ENCODE data around the gene TCF25.

The TCF25 gene

GRCh38 chr16:89843409-89844350 lies 29.7 kb upstream of the TCF25 start:
- in situ Hi-C loops (cut with MboI; ENCODE audit: low sequenced_read_pairs) = no loop called here

DNA sequence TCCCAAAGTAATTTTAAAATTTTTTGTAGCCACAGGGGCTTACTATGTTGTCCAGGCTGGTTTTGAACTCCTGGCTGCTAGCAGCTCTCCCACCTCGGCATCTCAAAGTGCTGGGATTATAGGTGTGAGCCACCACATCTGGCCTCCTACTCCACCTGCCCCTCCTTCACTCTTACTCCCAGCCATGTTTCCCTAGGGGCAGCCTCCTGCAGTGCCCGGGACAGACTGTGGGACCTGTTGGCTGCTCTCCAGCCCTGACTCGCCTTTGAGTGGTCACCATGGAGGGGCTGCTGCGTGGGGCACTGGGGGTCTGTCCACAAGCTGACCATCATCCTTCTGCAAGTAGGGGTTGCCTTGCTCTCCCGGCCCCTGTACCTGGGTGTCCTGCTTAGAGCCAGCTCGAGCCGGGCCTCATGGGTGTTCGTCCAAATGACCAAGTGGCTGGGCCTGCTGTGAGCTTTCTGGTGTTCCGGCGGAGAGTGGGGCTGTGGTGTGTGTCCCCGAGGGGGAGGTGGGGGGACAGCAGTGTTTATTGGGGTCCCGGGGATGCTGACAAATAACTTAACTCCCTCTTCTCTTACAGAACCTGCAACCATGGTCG lies 28.6 kb upstream of the TCF25 start:
- in situ Hi-C loops (cut with MboI; ENCODE audit: low sequenced_read_pairs) = no loop called here

- in situ Hi-C loops (cut with MboI; ENCODE audit: low sequenced_read_pairs) = no loop called here
Measured at GRCh38 chr16:89845417-89845816, 28.0 kb upstream of the TCF25 start.

DNA sequence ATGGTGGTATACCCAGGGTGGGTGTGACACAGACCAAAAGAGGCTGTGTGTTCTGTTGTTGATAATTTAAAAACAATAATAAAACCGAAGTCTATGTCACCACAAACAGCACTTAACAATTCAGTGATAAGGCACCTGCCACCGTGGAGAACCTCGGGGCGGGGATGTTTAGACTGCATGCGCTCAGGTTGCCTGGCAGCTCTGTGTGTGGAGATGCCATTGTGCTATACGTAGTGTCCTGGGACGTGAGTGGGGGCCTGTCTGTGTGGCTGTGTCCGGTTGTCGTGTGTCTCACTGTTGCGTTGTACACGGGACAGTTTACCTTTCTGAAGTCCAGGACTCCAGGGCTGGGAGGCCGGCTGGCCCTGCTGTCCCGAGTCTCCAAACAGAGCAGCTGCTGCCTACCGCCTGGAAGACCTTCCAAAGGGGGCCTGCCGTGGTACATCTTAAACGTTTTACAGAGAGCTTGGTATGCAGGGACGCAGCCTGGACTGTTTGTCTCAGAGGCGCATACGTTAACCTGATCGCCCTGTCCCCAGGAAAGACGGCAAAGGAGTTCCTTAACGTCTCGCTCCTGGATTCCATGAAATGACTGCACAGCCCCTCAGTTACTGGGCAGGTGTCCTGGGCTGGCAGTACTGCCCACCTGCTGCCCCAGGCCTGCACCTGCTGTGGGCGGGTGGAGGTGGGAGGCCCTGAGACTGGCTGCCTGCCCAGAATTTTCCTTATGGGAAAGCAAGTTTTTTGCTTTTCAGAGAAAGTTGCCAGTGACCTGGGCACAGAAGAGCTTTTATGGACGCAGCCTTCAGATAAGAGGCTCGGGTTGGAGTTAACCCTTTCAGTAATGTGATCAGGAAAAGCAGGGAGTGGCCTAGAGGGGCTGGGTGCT lies 26.1 kb upstream of the TCF25 start:
- in situ Hi-C loops (cut with MboI; ENCODE audit: low sequenced_read_pairs) = no loop called here

- in situ Hi-C loops (cut with MboI; ENCODE audit: low sequenced_read_pairs) = no loop called here
Measured at GRCh38 chr16:89847940-89848297, 25.5 kb upstream of the TCF25 start.

- in situ Hi-C loops (cut with MboI; ENCODE audit: low sequenced_read_pairs) = no loop called here
Measured at GRCh38 chr16:89848974-89849373, 24.4 kb upstream of the TCF25 start.

GRCh38 chr16:89853306-89853993 lies 19.9 kb upstream of the TCF25 start:
- in situ Hi-C loops (cut with MboI; ENCODE audit: low sequenced_read_pairs) = no loop called here

DNA sequence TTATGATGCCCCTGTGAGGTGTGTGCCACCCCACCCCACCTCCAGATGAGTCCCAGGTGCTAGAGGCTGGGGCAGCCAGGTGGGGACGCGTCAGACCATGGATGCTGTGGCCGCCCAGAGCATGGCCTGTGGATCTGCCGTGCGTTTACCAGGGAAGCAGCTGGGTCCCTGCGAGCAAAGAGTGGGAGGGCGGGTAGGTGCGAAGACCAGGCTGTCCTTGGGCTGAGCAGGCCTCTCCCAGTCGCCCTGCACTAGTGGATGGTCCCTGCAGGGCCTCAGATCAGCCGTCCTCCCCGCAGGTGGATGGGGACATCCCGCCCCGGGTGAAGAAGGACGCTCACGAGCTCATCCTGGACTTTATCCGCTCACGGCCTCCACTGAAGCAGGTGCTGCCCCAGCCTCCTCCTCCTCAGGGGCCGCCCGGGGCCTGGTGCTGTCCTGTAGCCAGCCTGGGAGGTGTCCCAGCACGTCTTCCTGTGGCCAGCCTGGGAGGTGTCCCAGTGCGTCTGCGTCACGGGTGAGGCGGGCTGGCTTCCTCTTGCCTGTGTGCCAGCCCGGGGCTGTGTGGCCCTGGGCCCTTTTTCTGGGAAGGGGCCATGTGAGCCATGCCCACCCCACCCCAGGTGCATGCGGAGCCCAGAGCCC lies 18.0 kb upstream of the TCF25 start:
- in situ Hi-C loops (cut with MboI; ENCODE audit: low sequenced_read_pairs) = no loop called here

GRCh38 chr16:89855986-89856385 lies 17.4 kb upstream of the TCF25 start:
- in situ Hi-C loops (cut with MboI; ENCODE audit: low sequenced_read_pairs) = no loop called here

GRCh38 chr16:89858973-89859614 lies 14.3 kb upstream of the TCF25 start:
- in situ Hi-C loops (cut with MboI; ENCODE audit: low sequenced_read_pairs) = no loop called here

DNA sequence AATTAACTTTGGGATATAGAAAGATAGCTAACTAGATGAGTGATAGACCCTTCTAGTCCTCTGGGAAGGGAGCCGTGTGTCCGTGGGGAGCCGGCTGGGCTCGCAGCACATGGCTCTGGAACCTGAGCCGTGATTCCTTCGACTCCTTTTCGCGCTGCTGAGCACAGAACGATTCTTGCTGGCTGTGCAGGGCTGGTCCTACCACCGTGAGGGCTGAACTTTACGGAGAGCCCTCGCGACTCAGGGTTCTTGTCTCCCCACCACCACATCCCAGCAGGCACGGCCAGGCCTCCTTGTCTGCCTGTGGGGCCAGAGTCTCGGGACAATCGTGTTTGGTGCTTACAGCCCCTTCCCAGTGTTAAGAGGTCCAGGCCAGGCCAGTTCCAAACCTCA lies 13.8 kb upstream of the TCF25 start:
- in situ Hi-C loops (cut with MboI; ENCODE audit: low sequenced_read_pairs) = no loop called here

GRCh38 chr16:89860747-89861304 lies 12.6 kb upstream of the TCF25 start:
- in situ Hi-C loops (cut with MboI; ENCODE audit: low sequenced_read_pairs) = no loop called here

GRCh38 chr16:89861648-89862047 lies 11.7 kb upstream of the TCF25 start:
- in situ Hi-C loops (cut with MboI; ENCODE audit: low sequenced_read_pairs) = no loop called here

- in situ Hi-C loops (cut with MboI; ENCODE audit: low sequenced_read_pairs) = no loop called here
Measured at GRCh38 chr16:89862732-89863131, 10.7 kb upstream of the TCF25 start.

GRCh38 chr16:89863741-89864526 lies 9.5 kb upstream of the TCF25 start:
- in situ Hi-C loops (cut with MboI; ENCODE audit: low sequenced_read_pairs) = no loop called here

DNA sequence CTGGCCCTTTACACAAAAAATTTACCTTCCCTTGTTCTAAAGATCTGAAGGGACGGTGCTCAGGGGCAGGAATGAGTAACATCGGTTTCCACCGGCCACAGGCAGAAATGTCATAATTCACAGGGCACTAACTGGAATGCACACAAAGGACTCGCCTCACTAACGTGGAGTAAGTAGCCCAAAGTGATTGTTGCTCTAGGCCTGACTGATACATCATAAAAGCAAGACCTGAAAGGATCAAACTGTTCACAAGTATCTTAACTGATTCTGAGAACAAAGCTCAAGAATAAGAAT lies 8.9 kb upstream of the TCF25 start:
- in situ Hi-C loops (cut with MboI; ENCODE audit: low sequenced_read_pairs) = no loop called here

DNA sequence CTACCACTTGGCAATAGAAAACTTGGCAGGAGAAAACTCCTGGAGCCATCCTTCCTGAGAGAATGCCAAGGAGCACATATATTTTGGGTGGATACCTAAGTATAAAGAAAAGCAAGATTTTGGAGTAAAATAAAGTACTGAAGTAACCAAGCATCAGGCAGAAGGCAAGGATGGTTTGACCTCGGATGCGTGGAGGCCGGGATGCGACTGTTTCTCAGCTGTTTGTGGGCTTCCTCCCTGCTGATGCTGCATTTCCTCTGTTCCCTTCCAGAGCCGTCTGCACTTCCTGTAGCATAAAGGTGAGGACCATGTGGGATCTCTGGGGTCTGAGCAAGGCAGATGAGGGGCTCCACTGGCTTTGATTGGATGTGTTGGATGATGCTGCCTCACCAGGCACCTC lies 5.5 kb upstream of the TCF25 start:
- in situ Hi-C loops (cut with MboI; ENCODE audit: low sequenced_read_pairs) = no loop called here

- in situ Hi-C loops (cut with MboI; ENCODE audit: low sequenced_read_pairs) = no loop called here
Measured at GRCh38 chr16:89869911-89870310, 3.5 kb upstream of the TCF25 start.

GRCh38 chr16:89870440-89870839 lies 3.0 kb upstream of the TCF25 start:
- in situ Hi-C loops (cut with MboI; ENCODE audit: low sequenced_read_pairs) = no loop called here

All from HL-60/S4 treated with phorbol 12-myristate 13-acetate at 8.2 ng/mL for 4 days and 3 days (cell line).